Glutamatergic neuron (in vitro differentiated cells): ENCODE measurements around the gene TTC23L. TPM values are rescaled to one million over a fixed set of nuclear protein-coding genes. Genes with fewer than 3 reads are reported as not detected.

Experiments
- DNase-seq: peaks from one replicate; pipeline ENCODE4 v3.0.0; 2022
- H3K27ac Mint-ChIP-seq: one replicate; pipeline ENCODE4 v1.8.0; 2020; ENCODE audit warnings: mild to moderate bottlenecking, mixed read lengths, inconsistent platforms; ENCODE audit not compliant: unreplicated experiment
- H3K27me3 Mint-ChIP-seq: one replicate; pipeline ENCODE4 v1.8.0; 2020; ENCODE audit warnings: mild to moderate bottlenecking, moderate library complexity, mixed read lengths, inconsistent platforms; ENCODE audit not compliant: unreplicated experiment
- H3K36me3 Mint-ChIP-seq: one replicate; pipeline ENCODE4 v1.8.0; 2020; ENCODE audit warnings: mild to moderate bottlenecking, mixed read lengths, inconsistent platforms; ENCODE audit not compliant: unreplicated experiment
- H3K4me1 Mint-ChIP-seq: one replicate; pipeline ENCODE4 v1.8.0; 2020; ENCODE audit warnings: mild to moderate bottlenecking, low read depth, mixed read lengths, inconsistent platforms; ENCODE audit not compliant: unreplicated experiment
- H3K4me3 Mint-ChIP-seq: one replicate; pipeline ENCODE4 v1.8.0; 2020; ENCODE audit warnings: mild to moderate bottlenecking, mixed read lengths, inconsistent platforms; ENCODE audit not compliant: unreplicated experiment
- H3K9me3 Mint-ChIP-seq: one replicate; pipeline ENCODE4 v1.8.0; 2020; ENCODE audit warnings: mild to moderate bottlenecking, moderate library complexity, mixed read lengths, inconsistent platforms; ENCODE audit not compliant: unreplicated experiment
- total RNA-seq: library from RNA; stranded (reverse); fragmentation: NEBNext Ultra II Directional; extraction: Animal tissue kit (Norgen Biotek cat#: 25700); gene quantifications from one replicate; pipeline ENCODE4 v1.2.1, GENCODE V29; 2021; ENCODE audit not compliant: unreplicated experiment
- TF ChIP-seq, protein P1 (sequence below): fragments of 200-600 bp; sonication (generic); IDR thresholded peaks from one replicate; pipeline ENCODE4 v1.5.0; 2021; ENCODE audit not compliant: partially characterized antibody, unreplicated experiment

TTC23L gene
- total RNA-seq, 1 donor from 2014 or later = 1.2 TPM

DNA sequence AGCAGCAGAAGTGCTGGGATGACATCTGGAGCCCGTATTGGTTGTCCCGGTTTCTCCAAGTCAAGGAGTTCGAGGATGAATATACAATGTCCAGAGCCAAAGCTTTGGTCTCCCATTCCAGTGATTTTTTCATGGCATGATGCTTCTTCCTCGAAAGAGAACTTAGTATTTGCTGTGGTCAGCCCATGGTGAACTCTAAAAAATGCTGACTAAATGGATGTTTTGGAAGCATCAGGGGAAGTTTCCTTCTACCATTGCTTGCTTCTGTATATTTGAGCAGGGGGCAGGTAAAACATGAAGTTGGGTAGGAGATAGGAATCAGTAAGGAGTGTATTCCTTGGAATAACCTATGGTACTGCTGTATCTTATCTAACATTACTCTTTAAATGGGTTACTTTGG, 8.6 kb downstream of the TTC23L start:
- no peak overlapping the region for H3K27ac Mint-ChIP-seq
- H3K9me3 Mint-ChIP-seq = no peaks in the 10 kb centered on the region
- no peaks in the 10 kb centered on the region for H3K27me3 Mint-ChIP-seq
- no peaks in the 10 kb centered on the region for H3K4me1 Mint-ChIP-seq
- DNase-seq = no peak
- no peak overlapping the region for H3K4me3 Mint-ChIP-seq
- TF ChIP-seq, protein P1, sequence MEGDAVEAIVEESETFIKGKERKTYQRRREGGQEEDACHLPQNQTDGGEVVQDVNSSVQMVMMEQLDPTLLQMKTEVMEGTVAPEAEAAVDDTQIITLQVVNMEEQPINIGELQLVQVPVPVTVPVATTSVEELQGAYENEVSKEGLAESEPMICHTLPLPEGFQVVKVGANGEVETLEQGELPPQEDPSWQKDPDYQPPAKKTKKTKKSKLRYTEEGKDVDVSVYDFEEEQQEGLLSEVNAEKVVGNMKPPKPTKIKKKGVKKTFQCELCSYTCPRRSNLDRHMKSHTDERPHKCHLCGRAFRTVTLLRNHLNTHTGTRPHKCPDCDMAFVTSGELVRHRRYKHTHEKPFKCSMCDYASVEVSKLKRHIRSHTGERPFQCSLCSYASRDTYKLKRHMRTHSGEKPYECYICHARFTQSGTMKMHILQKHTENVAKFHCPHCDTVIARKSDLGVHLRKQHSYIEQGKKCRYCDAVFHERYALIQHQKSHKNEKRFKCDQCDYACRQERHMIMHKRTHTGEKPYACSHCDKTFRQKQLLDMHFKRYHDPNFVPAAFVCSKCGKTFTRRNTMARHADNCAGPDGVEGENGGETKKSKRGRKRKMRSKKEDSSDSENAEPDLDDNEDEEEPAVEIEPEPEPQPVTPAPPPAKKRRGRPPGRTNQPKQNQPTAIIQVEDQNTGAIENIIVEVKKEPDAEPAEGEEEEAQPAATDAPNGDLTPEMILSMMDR = no peak
- no peaks in the 10 kb centered on the region for H3K36me3 Mint-ChIP-seq

DNA sequence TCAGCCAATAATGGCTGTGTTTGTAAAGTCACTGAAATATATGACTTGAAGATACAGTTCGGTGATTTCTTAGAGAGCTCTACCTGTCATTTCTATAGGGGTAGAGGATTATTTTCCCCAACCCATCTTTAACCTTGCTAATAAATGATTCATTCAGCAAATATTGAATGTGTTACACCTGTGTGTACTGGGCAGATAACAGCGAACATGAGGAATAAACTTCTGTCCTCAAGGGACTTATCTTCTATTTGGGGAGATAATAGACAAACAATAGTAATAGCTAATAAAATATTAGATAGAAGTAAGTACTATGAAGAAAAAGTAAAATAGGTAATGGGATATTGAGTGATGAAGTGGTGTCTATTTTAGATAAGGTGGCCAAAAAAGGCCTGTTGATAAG, 9.3 kb downstream of the TTC23L start:
- TF ChIP-seq, protein P1 = no peak
- Mint-ChIP-seq H3K27ac (no peak overlapping the region), H3K4me3 (no peak overlapping the region), H3K9me3 (no peaks in the 10 kb centered on the region), H3K27me3 (no peaks in the 10 kb centered on the region), H3K36me3 (peaks cover 4% of the 10 kb centered on the region), H3K4me1 (no peaks in the 10 kb centered on the region)
- DNase-seq = no peak

DNA sequence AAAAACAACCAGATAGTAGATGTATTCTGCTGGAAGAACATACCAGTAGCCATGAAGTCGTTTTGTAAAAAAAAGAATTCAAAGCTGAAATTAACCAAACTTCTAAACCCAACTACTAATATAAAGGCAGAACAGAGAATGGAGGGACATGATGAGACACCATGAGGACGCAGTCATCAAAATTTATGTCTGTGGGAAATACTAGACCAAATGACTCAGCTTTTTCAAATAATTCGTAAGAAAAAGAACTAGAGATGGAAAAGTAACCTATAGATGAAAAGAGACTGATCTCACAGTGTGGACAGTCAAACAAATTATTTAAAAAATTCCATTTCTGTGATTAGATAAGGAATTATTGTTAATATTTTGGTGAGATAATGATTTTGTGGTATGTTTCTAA, 10.3 kb downstream of the TTC23L start:
- Mint-ChIP-seq H3K4me1 (no peaks in the 10 kb centered on the region), H3K27ac (no peak overlapping the region), H3K9me3 (no peaks in the 10 kb centered on the region), H3K27me3 (no peaks in the 10 kb centered on the region), H3K4me3 (no peak overlapping the region), H3K36me3 (peaks cover 4% of the 10 kb centered on the region)
- DNase-seq = no peak
- TF ChIP-seq, protein P1 = no peak

DNA sequence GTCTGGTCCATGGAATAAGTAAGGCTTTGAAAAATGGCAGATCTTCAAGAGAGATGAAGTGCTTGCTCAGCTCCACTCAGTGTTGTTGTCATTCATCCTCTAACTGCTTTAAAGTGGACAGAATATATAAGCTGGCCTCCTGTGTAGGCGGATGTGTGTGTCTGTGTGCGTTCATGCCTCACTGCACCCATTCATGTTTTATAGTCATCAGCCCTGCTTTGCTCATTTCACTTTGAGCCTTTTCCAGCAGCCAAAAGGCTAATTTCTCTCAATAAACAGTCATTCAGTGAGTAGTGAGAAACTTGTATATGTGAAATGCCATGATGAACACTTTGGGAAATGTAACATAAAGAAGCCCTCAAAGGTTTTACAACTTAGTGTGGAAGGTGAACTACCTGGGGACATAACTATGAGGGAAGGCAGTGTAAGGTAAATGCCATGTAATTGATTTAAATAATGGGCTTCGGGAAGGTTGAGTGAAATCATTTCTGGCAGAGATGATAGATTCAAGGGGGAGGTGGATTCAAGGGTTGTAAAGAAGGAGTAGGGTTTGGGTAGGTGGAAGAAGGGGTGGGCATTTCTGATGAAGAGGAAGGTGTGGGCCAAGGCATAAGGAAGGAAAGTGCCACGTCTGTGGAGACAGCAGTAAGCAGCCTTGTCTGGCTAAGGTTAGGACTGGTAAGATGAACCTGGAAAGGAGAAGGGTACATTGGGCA, 15.7 kb downstream of the TTC23L start:
- H3K27ac Mint-ChIP-seq = no peak overlapping the region
- no peak for DNase-seq
- TF ChIP-seq, protein P1 = no peak
- no peak overlapping the region for H3K4me3 Mint-ChIP-seq
- peaks cover 4% of the 10 kb centered on the region for H3K36me3 Mint-ChIP-seq
- H3K9me3 Mint-ChIP-seq = no peaks in the 10 kb centered on the region
- no peaks in the 10 kb centered on the region for H3K4me1 Mint-ChIP-seq
- no peaks in the 10 kb centered on the region for H3K27me3 Mint-ChIP-seq

DNA sequence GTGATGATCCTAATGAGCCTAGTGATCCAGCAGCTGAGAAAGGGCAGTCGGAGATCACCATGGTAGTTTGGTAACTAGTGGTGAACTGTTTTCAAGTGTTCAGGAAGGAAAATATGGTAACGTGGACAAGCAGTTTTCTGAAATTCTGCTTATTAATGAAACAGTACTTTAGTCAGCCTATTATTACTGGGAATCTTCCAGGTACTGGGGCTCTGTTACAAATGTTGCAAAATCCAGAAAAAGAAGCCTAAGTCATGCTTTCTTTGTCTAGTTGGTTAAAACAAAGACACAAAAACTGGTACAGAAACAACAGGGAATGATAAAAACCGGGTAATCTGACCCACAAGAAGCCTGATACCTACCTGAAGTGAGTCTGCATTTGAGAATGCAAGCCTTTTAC, 18.2 kb downstream of the TTC23L start:
- no peaks in the 10 kb centered on the region for H3K27me3 Mint-ChIP-seq
- TF ChIP-seq, protein P1 = no peak
- DNase-seq = no peak
- peaks cover 4% of the 10 kb centered on the region for H3K36me3 Mint-ChIP-seq
- no peak overlapping the region for H3K27ac Mint-ChIP-seq
- peaks cover 3% of the 10 kb centered on the region for H3K9me3 Mint-ChIP-seq
- H3K4me1 Mint-ChIP-seq = no peaks in the 10 kb centered on the region
- no peak overlapping the region for H3K4me3 Mint-ChIP-seq
